T-helper 2 cell (primary cell): Measurements from ENCODE around the gene FIBP.

ENCODE experiments used
- DNase-seq, 5 experiments: peaks; one replicate each; pipeline versions ENCODE4 v3.0.0 to v3.0.0-alpha.2; 2012 to 2022

The FIBP gene

GRCh38 chr11:65887723-65888162 is 528 bp downstream of the FIBP start:
- DNase-seq, result peak in 1 of 5 experiments; percentile 44

- no peak for DNase-seq
These were observed 1.2 kb downstream of the FIBP start for GRCh38 chr11:65886826-65887722.

- DNase-seq, result no peak
These were observed 2.3 kb downstream of the FIBP start for GRCh38 chr11:65885808-65886536.

GRCh38 chr11:65885231-65885630 is 3.0 kb downstream of the FIBP start:
- DNase-seq, result no peak

- peak; percentile 67 to 80 (median 75) for DNase-seq
These were observed 3.6 kb downstream of the FIBP start for GRCh38 chr11:65884716-65885092.

GRCh38 chr11:65883786-65884715 is 4.2 kb downstream of the FIBP start:
- no peak for DNase-seq

GRCh38 chr11:65883058-65883761 is 5.1 kb downstream of the FIBP start:
- no peak for DNase-seq

- no peak for DNase-seq
These were observed 5.9 kb downstream of the FIBP start for GRCh38 chr11:65882120-65883057.

- DNase-seq, result peak in 1 of 5 experiments; percentile 36
These were observed 7.3 kb downstream of the FIBP start for GRCh38 chr11:65880844-65881421.

GRCh38 chr11:65880027-65880426 is 8.2 kb downstream of the FIBP start:
- no peak for DNase-seq

- DNase-seq, result peak in 2 of 5 experiments; percentile 57 to 60
These were observed 8.7 kb downstream of the FIBP start, which contains the start of gene CTSW for GRCh38 chr11:65879617-65880016. CTSW (plus strand) TSS chr11:65879837; CDS start chr11:65879855, 18 bp downstream.

GRCh38 chr11:65873318-65874156 is 14.7 kb downstream of the FIBP start:
- DNase-seq, result peak; percentile 90 to 96 (median 93)

GRCh38 chr11:65872586-65873317 is 15.5 kb downstream of the FIBP start, which contains the start of gene EFEMP2:
EFEMP2 (minus strand) TSS chr11:65872800; CDS start chr11:65872354, 446 bp downstream.
- no peak for DNase-seq

- no peak for DNase-seq
These were observed 16.3 kb downstream of the FIBP start for GRCh38 chr11:65871811-65872548.

GRCh38 chr11:65870706-65871681 is 17.3 kb downstream of the FIBP start:
- no peak for DNase-seq

GRCh38 chr11:65870307-65870658 is 18.0 kb downstream of the FIBP start:
- no peak for DNase-seq
